HG03469 (cell line): ENCODE data around the gene FHIT.

ENCODE experiments used
- ATAC-seq: cut with Tn5 transposase; IDR thresholded peaks from one replicate; pipeline ENCODE4 v1.9.1; 2021; ENCODE audit warnings: mild to moderate bottlenecking, moderate library complexity, moderate number of reproducible peaks; ENCODE audit not compliant: unreplicated experiment

FHIT gene

DNA sequence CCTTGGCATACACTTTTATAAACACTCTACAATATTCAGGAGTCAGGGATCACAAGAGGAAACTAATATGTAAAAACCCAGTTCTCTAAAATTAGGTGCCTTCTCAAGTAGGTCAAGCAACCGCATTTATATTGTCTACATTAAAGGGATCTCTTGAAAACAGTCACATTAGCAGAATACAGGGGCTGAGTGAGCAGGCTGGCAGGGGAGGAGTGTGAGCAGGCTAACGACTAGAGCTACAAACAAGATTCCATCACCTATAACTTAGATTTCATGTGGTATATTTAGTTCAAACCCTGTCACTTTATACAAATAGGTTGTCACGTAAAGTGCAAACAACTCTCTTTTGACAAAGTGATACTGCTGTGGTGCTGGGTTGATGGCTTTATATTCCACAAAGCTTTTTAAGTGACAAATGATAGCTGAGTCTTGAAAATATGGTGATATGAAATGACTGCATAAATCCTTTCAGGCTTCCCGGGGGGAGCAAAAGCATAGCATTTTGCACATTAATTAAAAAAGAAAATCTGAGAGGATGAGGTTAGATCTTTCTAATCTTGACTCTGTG lies 937.9 kb downstream of the FHIT start:
- no peak for ATAC-seq

DNA sequence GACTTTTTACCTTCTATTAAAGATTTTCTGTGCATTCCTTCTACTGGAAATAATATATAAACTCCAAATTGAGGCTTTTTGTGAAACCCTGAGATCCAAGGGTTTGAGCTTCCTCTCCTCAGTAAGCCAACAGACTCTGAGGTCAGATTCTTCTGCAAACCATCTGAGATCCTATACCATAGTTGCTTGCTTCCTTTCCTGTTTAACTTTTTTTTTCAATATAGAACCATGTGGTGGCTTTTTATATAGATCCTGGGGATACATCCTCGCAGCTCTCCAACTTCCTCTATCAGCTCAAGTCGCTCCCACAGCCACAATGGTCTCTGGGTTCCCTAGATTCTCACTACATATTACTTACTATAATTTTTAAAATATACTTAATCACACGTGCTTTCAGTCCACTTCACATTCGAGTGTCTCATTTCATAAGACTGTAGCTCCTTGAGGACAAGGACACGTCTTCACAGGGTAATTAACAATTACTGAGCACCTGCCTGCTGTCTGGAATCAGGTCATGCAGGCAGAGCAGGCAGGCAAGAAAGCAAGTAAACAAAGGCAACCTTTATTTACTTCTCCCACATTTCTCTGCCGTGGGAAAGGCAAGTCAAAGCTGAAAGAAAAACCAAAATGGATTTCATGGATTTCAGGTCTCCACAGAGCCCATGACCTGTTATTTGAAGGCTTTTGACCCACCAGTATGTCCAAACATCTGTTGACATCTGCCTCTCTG lies 941.5 kb downstream of the FHIT start:
- no peak for ATAC-seq

DNA sequence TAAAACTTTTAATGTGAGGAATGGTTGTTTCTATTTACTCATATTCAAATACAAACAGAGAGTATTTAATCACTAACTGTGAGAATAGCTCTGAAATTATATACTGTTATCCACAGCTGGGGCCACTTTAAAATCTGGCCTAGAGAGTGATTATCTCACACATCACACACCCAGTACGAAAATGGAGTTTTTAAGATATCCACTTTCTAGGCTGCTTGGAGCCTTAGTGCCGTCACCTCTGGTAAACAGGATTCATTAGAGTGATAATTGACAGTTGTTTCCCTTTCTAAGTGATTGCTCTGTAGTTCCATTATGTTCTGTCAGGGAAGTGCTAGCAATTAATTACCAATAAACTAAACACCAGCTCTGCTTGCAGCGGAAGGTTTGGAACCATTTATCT lies 942.4 kb downstream of the FHIT start:
- no peak for ATAC-seq

DNA sequence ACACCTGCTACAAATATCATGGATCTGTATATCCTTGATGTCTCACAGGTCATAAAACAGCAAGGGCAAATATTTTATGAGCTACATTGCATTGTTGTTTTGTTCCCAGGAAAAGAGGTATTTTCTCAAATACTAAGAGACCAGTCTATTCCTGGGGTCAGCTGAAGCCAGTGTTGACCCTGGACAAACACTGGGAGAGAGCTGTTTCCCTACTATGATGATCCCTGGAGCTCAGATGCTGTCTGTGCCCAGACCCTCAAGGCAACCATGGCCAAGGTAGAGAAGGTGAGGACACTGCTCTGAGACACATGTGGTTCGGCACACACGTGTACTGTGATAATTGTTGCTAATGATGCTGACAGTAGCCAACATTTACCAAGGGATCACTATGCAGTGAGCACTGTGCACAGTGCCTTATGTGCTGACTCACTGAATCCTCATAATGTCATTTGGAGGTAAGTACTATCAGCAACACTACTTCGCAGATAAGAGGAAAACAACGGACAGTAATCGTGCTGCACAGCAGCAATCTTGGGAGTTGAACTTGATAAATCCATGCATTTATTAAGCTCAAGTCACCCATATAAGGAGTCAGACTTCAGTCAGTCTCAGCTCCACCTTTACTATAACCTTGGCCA lies 943.6 kb downstream of the FHIT start:
- no peak for ATAC-seq

DNA sequence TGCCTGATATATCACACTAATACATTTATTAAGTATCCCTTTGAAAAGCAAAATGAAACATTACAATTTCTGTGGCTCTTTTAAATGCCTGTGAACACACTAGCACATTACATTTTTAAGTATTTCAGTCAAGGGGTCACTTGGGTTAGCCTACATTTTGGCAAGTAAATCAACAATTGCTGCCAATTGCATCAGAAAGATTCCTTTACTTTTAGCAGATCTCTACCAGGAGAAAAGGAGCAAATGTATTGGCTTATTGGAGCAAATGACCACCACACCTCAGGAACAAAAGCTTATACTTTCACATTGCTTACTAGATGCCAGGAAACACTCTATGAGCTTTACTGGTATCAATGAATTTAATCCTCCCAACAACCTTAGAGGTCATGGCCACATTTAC lies 947.1 kb downstream of the FHIT start:
- ATAC-seq = no peak

DNA sequence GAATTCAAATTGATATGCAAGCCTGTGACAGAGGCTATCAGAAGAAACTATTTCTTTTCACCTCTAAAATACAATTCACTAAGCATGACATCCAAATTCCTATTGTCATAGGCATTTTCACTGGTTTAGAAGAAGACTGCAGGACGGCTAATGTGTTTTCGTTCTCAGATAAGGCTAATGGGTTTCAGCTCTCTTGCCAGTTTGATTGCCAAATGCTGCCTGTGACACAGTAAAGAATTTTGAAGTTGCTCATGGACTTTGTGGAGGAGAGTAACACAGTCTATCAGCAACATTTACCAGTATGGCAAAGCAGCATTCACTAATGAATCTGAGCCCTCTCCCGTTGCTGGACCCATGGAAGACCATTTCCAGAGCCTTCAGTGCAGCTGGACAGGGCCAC lies 948.1 kb downstream of the FHIT start:
- no peak for ATAC-seq

DNA sequence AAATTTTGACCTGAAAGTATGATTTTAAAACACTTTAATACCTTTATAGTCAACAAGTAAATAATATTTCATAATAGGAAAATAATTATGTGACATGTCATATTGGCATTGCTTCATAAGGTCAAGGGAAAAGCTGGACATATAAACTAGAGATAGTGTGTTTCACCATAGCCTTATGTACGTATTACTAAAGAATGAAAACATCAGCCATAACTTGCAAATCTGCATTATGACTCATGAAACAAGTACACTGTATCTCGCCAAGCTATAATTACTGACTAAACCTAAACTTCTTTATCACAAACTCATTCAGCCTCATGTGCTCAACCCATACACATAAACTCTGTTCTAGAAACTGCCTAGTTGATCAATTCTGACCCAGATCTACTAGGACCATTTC lies 950.1 kb downstream of the FHIT start:
- no peak for ATAC-seq

DNA sequence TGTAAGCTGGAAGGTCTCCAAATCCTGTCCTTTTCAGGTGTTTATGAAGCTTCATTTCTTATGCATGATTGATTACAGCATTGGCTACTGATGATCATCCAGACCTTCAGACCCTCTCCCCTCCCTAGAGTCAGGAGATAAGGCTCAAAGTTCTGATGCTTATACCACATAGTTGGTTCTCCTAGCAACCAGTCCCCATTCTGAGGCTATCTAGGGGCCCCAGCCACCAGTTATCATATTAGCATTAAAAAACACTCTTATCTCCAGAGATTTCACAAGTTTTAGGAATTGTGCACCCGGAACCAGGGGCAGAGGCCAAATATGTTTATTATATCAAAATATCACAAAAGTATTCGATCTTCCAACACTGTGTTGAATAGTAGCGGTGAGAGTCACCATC lies 953.1 kb downstream of the FHIT start:
- no peak for ATAC-seq

DNA sequence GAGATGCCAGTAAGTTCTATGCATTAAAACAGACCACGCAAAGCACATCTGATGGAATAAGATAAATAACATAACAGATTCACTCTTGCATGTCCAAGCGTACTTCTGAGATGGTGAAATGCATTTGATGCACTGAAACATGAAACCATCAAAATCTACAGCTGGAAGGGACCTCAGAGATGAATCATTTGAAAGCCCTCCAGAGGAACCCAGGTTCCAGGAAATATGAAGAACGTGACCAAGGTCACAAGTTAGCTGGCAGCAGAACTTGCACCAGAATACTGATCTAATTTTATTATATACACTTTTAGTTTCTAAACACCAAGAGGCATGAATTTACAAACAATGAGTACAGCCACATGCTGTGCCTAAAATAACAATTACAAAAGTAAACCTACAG lies 957.1 kb downstream of the FHIT start:
- no peak for ATAC-seq

DNA sequence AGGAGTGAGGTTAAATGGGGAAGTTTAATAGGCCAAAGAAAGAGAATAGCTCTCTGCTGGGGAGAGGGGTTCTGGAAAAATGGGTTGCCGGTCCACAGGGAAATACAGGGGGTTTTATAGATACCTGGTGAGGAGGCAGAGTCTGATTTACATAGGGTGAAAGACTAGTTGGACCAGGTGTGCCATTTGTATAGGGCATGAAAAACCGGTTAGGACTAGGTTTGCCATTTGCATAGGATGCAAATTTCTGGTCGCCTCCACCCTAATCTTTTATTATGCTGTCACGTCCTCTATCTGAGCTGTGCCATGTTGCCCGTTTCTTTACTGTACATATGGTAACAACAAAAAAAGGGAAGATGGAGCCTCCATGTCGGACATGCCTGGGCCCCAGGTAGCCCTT lies 960.1 kb downstream of the FHIT start:
- no peak for ATAC-seq

DNA sequence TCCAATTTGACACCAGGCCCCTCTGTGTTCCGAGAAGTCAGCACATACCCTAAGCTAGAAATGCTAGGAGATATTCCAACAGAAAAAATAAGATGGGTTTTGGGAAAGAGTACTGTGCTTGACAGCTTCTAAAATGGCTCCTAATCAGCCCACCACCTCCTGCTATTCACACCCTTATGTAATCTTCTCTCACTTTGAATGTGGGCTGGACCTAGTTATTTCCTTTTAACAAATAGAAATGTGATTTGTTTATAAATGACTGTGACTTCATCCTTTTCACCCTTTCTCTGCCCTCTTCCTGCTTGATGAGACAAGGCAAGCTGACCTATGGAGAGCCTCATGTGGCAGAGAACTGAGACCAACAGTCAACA lies 961.1 kb downstream of the FHIT start:
- ATAC-seq = no peak

DNA sequence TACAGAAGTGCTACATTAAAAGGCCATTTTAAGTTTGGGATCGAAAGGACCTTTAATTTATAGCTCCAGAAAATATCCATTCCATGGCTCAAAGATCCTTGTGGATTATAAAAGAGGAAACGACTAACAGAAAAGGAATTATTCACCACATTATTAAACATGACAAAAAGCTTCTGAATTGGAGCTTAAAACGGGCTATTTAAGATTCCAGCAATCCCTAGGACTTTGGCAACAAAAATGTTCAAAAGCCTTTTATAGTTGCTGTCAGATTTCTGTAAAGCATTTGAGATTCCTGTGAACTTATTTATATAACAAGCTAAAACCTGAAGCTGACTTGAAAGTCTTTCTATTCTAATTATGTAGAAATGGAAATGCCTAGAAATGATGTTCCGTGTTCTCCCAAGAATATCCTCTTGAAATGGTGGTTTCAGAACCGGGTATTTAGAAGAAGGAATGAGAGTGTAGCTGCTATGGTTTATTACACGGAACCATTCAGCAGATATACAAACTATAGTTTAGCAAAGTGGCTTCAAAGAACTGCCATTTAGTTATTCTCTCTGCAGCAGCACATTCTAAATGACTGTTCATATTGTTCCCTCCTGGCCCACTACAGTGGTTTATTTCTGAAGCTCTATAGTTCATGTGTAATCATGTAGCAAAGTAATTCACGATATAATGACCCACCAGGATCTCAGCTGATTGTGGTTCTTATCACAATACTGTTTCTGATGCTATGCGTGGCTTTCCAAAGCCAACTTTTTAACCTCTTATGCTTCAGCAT lies 961.7 kb downstream of the FHIT start:
- ATAC-seq = no peak

DNA sequence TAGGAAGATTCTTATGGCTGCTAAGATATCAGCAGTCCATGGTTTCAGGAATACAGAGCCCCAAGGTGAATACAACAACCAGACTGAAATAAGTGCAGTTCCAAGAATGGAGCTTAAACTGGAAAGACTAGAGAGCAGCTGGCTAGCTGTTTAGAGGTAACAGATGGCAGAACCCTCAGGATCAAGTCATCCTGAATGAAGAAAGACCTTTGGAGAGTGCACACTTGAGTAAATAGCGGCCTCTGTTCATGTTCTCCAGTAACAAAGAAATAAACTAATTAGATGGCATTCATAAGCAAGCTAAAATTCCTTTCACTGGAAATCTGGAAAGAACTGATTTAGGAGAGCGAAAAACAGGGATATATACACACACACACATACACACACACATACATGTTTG lies 968.4 kb downstream of the FHIT start:
- no peak for ATAC-seq

DNA sequence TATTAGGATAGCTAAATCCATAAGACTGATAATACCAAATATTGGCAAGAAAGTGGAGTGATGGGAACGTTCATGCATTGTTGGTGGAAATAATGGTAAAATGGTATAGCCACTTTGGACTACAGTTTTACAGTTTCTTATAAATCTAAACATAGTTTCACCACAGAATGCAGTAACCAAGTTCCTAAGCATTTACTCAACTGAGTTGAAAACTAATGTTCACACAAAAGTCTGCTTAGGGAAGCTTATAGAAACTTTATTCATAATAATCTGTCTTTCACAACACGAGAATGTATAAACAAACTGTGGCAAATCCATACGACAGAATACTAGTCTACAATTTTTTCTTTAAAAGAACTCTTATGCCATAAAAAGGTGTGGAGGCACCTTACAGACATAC lies 969.3 kb downstream of the FHIT start:
- ATAC-seq = no peak

DNA sequence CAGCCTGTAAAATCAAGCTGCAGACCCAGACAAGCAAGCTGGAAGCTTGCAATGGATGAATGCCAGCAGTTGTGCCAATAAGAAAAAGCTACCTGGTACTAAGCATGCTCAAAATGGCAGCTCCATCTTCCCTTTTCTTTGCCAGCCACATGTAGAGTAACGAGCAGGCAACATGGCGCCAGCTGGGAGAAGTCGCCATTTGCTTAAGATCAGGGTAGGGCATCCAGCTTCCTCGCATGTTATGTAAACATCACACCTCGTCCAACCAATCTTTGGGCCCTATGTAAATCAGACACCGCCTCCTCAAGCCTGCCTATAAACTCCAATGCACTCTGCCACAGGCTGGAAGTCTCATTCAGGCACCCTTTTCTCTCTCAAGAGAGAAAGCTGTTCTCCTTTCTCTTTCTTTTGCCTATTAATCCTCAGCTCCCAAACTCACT lies 973.9 kb downstream of the FHIT start:
- no peak for ATAC-seq

DNA sequence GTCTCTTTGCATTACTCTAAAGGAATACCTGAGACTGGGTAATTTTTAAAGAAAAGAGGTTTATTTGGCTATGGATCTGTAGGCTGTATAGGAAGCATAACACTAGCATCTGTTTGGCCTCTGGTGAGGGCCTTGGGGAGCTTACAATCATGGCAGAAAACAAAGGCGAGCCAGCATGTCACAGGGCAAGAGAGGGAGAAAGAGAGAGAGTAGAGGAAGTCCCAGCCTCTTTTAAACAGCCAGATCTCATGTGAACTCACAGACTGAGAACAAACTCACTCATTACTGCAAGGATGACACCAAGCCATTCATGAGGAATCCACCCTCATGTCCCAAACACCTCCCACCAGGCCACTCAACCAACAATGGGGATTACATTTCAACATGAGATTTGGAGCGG lies 974.6 kb downstream of the FHIT start:
- ATAC-seq = no peak

DNA sequence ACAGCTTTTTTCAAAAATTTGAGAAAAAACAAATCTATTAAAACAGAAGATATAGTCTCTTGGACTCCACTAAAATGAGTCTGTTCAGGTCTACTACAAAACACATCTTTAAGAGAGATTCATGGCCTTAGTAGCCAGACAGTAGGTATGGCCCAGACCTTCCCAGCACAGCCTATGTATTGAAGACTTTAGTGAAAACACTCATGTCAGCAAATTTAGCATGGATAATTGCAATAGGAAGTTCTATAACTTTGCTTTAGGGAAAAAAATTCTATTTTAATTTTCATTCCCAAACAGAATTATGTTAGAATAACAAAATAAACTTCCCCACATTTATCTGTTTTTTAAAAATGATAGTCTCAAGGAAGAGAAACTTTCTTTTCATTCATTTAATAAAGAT lies 976.6 kb downstream of the FHIT start:
- ATAC-seq = no peak

DNA sequence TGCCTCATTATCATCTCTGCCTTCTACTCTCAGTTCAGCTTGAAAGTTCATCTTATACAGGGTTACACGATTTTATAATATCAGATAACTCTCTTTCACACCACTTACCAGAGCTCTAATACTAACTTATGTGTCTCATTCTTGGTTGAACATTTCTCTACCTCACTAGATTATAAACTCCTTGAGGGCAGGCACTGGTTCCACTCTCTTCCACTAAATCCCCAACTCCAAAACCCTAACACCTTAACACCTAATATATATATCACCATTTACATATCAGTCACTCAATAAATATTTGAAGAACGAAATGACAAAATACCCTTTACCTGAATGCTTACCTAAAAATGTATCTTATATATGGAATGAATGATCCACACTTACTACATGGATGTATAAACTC lies 977.2 kb downstream of the FHIT start:
- no peak for ATAC-seq

DNA sequence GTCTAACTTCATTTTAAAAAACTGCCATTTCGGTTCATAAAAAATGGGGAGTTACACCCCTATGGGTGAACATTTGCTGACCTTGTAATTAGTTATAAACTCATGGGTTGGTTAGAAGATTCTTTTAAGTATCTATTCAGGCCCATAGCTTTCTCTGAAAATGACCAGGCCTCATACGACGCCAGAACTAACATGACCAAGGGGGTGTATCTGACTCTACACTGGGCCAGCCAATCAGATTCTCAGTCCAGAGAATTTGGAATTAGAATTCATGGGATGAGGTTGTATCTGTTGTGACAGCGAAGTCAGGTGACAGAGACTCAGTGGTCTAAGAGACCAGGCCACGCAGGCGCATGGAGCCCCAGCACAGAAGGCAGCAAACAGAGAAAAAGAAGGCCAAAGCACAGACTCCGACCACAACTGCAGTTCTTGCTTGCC lies 981.4 kb downstream of the FHIT start:
- no peak for ATAC-seq

DNA sequence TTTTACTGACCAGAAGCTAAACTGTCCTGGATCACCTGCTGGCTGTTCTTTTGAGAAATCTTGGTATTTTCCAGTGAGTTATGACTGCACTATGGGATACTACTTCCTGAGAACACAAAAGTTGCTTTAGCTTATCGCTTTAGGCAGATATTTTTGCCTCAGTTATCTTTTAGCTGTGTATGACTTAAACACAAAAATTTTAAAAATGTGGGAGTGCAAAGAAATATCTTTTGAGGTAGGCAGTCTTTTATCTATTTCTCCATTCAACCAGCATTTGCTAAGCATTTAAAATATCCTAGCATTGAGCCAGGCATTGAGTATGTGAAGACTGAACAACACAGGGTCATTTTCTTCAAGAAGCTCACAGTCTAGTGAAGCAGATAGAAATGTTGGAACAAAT lies 981.9 kb downstream of the FHIT start:
- no peak for ATAC-seq

DNA sequence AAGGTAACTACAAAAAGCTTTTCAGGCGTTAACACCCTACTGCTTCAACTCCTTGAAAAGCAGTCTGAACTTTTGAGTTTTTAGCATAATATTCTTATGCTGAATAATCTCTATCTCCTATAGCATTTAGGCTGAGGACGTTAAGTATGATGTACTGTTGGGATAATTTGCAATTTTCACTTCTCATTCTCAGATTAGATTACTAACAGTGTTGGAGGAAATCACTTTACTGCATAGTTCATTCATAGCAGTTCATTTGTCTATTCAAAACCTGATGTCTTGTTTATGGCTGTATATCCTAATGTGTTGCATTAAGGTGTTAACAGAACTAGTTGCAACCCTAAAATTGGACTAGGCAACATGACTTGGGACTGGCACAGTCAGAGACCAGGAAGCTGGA lies 983.1 kb downstream of the FHIT start:
- ATAC-seq = no peak

DNA sequence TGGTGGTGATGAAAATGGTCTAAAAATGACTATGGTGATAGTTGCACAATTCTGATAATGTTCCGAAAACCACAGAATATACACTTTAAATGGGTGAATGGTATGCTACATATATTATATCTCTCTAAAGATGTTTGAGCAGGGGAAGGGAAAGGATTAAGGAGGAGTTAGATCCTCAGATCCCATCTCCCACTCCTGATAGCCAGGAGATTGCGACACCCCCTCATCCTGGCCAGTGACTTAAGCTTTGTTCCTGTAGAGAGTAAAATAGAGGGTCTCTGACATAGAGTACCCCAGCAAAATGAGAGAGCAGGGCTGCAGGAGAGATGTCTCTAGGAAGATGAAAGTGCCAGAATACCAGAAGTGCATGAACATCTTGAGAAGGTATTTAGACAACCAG lies 984.8 kb downstream of the FHIT start:
- ATAC-seq = no peak
